HEK293 (cell line): ENCODE results near the gene SREBF2.
A peak's percentile ranks its signal among the peaks of the same experiment; 100 is the strongest.

Experiments used
- FEZF1 ChIP-seq: fragments of 450-650 bp; formaldehyde crosslinking; IDR thresholded peaks from 2 replicates; pipeline ENCODE4 v1.5.1; 2016; ENCODE audit warnings: missing biosample characterization, missing genetic modification characterization
- MEIS1 ChIP-seq: sonication (generic); formaldehyde crosslinking; IDR thresholded peaks from 2 replicates; pipeline ENCODE4 v1.8.1; 2022; ENCODE audit warnings: missing genetic modification reagents, mild to moderate bottlenecking, borderline replicate concordance
- ZBTB21 ChIP-seq: fragments of 450-650 bp; formaldehyde crosslinking; IDR thresholded peaks from 2 replicates; pipeline ENCODE4 v1.5.1; 2017; ENCODE audit warnings: missing biosample characterization, missing genetic modification characterization
- ZNF248 ChIP-seq: fragments of 450-650 bp; formaldehyde crosslinking; IDR thresholded peaks from 2 replicates; pipeline ENCODE4 v1.5.1; 2017; ENCODE audit warnings: missing biosample characterization, missing genetic modification characterization
- ZNF610 ChIP-seq: fragments of 450-650 bp; formaldehyde crosslinking; IDR thresholded peaks from 2 replicates; pipeline ENCODE4 v1.5.1; 2016; ENCODE audit warnings: missing biosample characterization, missing genetic modification characterization, borderline replicate concordance
- TF ChIP-seq, protein P1 (sequence below): fragments of 450-650 bp; formaldehyde crosslinking; IDR thresholded peaks from 2 replicates; pipeline ENCODE4 v1.5.1; 2016; ENCODE audit warnings: missing biosample characterization, missing genetic modification characterization
- TF ChIP-seq, protein P2 (sequence below): fragments of 450-650 bp; formaldehyde crosslinking; IDR thresholded peaks from 2 replicates; pipeline ENCODE4 v1.5.1; 2016; ENCODE audit warnings: missing biosample characterization, missing genetic modification characterization
- TF ChIP-seq, protein P3 (sequence below): fragments of 450-650 bp; formaldehyde crosslinking; IDR thresholded peaks from 2 replicates; pipeline ENCODE4 v1.5.1; 2016; ENCODE audit warnings: missing biosample characterization, missing genetic modification characterization, borderline replicate concordance

DNA sequence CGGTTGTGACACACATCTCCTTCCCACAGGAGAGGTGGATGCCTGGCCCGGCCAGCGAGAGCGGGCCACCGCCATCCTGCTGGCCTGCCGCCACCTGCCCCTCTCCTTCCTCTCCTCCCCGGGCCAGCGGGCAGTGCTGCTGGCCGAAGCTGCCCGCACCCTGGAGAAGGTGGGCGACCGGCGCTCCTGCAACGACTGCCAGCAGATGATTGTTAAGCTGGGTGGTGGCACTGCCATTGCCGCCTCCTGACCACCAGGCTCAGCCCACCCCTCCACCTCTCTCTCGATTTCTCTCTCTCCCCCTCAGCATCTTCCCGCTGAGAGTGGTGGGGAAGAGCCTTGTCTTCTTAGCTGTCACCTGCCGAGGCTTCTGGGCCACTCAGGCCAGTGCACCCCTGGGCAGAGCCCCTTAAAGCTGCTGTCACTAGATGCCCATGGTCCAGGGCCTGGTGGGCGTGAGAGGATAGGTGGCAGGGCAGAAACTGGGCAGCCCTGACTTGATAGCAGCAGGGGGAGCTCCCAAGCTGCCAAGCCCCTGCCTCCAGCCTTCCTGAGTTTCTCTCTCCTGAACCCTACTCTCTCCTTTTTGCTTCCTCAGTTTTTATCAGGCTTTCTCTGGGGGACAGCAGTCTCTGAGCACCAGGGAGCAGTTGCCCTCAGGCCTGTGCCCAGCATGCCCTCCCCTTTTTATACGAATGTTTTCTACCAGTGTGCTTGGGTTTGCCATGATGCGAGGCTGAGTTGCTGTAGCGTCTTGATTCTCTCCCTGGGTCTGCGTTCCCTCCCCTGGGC lies 72.7 kb downstream of the SREBF2 start:
- TF ChIP-seq, protein P1, sequence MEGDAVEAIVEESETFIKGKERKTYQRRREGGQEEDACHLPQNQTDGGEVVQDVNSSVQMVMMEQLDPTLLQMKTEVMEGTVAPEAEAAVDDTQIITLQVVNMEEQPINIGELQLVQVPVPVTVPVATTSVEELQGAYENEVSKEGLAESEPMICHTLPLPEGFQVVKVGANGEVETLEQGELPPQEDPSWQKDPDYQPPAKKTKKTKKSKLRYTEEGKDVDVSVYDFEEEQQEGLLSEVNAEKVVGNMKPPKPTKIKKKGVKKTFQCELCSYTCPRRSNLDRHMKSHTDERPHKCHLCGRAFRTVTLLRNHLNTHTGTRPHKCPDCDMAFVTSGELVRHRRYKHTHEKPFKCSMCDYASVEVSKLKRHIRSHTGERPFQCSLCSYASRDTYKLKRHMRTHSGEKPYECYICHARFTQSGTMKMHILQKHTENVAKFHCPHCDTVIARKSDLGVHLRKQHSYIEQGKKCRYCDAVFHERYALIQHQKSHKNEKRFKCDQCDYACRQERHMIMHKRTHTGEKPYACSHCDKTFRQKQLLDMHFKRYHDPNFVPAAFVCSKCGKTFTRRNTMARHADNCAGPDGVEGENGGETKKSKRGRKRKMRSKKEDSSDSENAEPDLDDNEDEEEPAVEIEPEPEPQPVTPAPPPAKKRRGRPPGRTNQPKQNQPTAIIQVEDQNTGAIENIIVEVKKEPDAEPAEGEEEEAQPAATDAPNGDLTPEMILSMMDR (tag by site-specific recombination) = 0 out of 2 replicates have a peak, but pooled peaks have one; percentile 18
- TF ChIP-seq ZBTB21 (tag by site-specific recombination) = no peak
- no peak for TF ChIP-seq FEZF1 (tag by site-specific recombination)
- TF ChIP-seq MEIS1 (CRISPR knock-in tag) = no peak
- TF ChIP-seq, protein P2, sequence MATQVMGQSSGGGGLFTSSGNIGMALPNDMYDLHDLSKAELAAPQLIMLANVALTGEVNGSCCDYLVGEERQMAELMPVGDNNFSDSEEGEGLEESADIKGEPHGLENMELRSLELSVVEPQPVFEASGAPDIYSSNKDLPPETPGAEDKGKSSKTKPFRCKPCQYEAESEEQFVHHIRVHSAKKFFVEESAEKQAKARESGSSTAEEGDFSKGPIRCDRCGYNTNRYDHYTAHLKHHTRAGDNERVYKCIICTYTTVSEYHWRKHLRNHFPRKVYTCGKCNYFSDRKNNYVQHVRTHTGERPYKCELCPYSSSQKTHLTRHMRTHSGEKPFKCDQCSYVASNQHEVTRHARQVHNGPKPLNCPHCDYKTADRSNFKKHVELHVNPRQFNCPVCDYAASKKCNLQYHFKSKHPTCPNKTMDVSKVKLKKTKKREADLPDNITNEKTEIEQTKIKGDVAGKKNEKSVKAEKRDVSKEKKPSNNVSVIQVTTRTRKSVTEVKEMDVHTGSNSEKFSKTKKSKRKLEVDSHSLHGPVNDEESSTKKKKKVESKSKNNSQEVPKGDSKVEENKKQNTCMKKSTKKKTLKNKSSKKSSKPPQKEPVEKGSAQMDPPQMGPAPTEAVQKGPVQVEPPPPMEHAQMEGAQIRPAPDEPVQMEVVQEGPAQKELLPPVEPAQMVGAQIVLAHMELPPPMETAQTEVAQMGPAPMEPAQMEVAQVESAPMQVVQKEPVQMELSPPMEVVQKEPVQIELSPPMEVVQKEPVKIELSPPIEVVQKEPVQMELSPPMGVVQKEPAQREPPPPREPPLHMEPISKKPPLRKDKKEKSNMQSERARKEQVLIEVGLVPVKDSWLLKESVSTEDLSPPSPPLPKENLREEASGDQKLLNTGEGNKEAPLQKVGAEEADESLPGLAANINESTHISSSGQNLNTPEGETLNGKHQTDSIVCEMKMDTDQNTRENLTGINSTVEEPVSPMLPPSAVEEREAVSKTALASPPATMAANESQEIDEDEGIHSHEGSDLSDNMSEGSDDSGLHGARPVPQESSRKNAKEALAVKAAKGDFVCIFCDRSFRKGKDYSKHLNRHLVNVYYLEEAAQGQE (tag by site-specific recombination) = no peak
- TF ChIP-seq, protein P3, sequence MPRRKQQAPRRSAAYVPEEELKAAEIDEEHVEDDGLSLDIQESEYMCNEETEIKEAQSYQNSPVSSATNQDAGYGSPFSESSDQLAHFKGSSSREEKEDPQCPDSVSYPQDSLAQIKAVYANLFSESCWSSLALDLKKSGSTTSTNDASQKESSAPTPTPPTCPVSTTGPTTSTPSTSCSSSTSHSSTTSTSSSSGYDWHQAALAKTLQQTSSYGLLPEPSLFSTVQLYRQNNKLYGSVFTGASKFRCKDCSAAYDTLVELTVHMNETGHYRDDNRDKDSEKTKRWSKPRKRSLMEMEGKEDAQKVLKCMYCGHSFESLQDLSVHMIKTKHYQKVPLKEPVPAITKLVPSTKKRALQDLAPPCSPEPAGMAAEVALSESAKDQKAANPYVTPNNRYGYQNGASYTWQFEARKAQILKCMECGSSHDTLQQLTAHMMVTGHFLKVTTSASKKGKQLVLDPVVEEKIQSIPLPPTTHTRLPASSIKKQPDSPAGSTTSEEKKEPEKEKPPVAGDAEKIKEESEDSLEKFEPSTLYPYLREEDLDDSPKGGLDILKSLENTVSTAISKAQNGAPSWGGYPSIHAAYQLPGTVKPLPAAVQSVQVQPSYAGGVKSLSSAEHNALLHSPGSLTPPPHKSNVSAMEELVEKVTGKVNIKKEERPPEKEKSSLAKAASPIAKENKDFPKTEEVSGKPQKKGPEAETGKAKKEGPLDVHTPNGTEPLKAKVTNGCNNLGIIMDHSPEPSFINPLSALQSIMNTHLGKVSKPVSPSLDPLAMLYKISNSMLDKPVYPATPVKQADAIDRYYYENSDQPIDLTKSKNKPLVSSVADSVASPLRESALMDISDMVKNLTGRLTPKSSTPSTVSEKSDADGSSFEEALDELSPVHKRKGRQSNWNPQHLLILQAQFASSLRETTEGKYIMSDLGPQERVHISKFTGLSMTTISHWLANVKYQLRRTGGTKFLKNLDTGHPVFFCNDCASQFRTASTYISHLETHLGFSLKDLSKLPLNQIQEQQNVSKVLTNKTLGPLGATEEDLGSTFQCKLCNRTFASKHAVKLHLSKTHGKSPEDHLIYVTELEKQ (tag by site-specific recombination) = no peak
- no peak for TF ChIP-seq ZNF610
- no peak for TF ChIP-seq ZNF248 (tag by site-specific recombination)
